ENCODE measurements around the gene SAP25. TPM values are rescaled to one million over a fixed set of nuclear protein-coding genes. Genes with fewer than 3 reads are reported as not detected.

SAP25 gene
- total RNA-seq, 1 donor from 2014 or later, result 13.5 TPM

DNA sequence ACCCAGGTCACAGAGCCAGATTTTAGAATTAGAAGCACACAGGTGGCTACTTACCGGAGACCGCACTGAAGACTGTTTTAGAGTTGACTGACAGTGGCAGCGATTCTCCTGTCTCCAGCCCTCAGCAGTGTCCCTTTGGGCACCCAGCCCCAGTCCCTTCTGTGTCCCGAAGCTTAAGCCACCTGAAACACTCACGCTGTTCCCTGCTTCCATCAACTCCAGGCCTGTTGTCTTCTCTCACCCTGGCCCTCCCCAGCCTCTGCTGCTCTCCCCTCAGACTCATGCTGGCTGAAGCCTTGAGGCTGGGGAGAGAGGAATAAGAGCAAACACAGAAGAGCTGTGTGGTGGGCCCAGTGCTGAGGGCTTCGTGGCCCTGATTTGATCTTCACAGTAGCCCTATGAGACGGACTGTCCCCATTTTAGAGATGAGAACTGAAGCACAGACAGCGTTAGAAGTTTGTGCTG lies 10.6 kb downstream of the SAP25 start:
- H3K27ac Mint-ChIP-seq, result no peak overlapping the region
- H3K9me3 Mint-ChIP-seq, result no peaks in the 10 kb centered on the region
- no peak overlapping the region for H3K4me3 Mint-ChIP-seq
- H3K27me3 Mint-ChIP-seq (ENCODE audit: low read depth), result no peaks in the 10 kb centered on the region
- no peaks in the 10 kb centered on the region for H3K36me3 Mint-ChIP-seq
- TF ChIP-seq, protein P1, sequence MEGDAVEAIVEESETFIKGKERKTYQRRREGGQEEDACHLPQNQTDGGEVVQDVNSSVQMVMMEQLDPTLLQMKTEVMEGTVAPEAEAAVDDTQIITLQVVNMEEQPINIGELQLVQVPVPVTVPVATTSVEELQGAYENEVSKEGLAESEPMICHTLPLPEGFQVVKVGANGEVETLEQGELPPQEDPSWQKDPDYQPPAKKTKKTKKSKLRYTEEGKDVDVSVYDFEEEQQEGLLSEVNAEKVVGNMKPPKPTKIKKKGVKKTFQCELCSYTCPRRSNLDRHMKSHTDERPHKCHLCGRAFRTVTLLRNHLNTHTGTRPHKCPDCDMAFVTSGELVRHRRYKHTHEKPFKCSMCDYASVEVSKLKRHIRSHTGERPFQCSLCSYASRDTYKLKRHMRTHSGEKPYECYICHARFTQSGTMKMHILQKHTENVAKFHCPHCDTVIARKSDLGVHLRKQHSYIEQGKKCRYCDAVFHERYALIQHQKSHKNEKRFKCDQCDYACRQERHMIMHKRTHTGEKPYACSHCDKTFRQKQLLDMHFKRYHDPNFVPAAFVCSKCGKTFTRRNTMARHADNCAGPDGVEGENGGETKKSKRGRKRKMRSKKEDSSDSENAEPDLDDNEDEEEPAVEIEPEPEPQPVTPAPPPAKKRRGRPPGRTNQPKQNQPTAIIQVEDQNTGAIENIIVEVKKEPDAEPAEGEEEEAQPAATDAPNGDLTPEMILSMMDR (IDR thresholded peaks at IDR 0.05; ENCODE audit: unreplicated experiment), result no peak
- no peak for DNase-seq (ENCODE audit: low spot score in 2 of 2, unreplicated experiment in 2 of 2)
- H3K4me1 Mint-ChIP-seq, result peaks cover 9% of the 10 kb centered on the region

DNA sequence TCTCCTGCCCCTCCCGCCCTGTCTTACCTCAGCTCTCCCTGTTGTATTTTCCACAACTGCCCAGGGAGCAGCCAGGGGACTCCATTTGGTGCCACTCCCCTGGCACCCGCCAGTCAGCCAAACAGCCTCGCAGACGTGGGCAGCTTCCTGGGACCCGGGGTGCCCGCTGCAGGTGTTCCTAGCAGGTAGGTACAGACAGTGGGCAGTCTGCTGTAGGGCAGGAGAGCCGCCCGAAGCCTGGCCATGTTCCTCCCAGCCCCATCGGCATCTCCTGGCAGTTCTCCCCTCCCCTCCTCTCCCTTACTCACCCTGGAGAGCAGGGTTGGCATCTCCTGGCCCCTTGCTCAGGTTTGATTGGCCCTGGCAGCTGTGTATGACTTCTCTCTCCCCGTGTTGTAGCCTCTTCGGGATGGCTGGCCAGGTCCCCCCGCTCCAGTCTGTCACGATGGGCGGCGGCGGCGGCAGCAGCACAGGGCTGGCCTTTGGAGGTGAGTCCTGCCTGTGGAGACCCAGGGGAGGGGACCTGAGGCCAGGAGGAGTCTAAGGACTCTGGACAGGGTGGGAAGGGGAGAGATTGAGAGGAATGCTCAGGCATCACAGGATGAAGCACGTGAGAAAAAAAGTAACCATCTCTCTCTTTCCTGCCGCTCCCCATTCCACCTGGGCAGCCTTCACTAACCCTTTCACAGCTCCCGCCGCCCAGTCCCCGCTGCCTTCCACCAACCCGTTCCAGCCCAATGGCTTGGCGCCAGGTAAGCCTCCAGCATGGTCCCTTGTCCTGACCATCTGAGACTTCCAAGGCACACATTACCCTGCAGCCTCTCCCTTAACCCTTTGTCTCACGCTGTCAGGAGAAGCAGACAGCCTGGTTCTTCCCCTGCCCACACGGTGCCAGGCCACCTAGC lies 11.3 kb downstream of the SAP25 start:
- Mint-ChIP-seq H3K27ac (no peak overlapping the region), H3K9me3 (no peaks in the 10 kb centered on the region), H3K27me3 (ENCODE audit: low read depth) (no peaks in the 10 kb centered on the region), H3K36me3 (no peaks in the 10 kb centered on the region), H3K4me3 (no peak overlapping the region), H3K4me1 (peaks cover 6% of the 10 kb centered on the region)
- TF ChIP-seq, protein P1 (IDR thresholded peaks at IDR 0.05; ENCODE audit: unreplicated experiment), result no peak
- DNase-seq (ENCODE audit: low spot score in 2 of 2, unreplicated experiment in 2 of 2), result no peak

DNA sequence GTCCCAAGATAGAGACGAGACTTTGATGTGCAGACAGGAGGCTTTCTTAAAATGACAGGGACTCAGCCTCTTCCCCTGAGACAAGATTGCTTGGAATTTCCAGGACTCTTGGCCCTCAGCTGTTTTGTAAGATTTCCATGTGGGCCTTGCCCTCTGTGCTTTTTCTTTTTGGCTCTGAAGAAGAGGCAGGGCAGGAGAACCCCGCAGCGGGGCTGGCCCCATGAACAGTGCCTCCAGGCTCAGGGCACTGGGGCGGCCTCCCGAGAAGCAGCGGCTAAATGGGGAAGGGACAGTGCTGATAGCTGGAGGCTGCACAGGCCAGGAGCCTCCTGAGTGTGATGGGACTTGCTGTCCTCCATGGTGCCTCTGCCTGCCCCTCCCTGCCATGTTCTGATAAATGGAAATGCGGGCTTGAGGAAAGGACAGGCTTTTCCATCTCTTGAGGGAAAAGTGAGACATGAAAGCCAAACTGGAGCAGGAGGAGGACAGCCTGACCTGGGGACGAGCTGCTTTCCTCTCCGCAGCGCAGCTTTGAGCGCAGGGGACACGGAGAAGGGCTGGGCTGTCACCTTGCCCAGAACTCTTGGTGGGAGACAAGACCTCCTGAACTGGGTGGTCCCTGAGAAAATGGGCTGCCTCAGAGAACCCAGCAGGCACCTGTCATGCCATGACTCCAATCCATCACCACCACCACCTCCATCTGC lies 12.1 kb downstream of the SAP25 start:
- H3K36me3 Mint-ChIP-seq, result peaks cover 2% of the 10 kb centered on the region
- TF ChIP-seq, protein P1 (IDR thresholded peaks at IDR 0.05; ENCODE audit: unreplicated experiment), result no peak
- no peak overlapping the region for H3K27ac Mint-ChIP-seq
- H3K27me3 Mint-ChIP-seq (ENCODE audit: low read depth), result no peaks in the 10 kb centered on the region
- H3K4me3 Mint-ChIP-seq, result no peak overlapping the region
- H3K9me3 Mint-ChIP-seq, result no peaks in the 10 kb centered on the region
- H3K4me1 Mint-ChIP-seq, result peaks cover 2% of the 10 kb centered on the region
- DNase-seq (ENCODE audit: low spot score in 2 of 2, unreplicated experiment in 2 of 2), result no peak

DNA sequence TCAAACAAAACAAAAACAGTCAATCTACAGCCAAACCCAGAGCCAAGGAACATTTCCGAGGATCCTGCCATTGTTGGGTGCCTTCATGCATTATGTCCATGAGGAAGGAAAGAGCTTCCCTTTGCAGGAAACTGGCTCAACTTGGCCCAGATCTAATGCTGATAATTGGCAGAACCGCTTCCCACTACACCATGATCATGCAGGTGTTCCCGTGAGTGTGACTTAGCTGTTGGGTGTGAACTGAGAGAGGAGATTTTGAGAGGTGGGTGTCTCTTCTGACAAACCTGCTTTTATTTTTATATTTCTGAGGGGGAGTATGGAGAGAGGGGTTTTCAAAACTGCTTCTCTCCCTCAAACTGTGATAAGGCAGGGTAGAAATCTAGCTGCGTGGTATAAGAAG lies 14.6 kb downstream of the SAP25 start:
- H3K36me3 Mint-ChIP-seq, result peaks cover 6% of the 10 kb centered on the region
- TF ChIP-seq, protein P1 (IDR thresholded peaks at IDR 0.05; ENCODE audit: unreplicated experiment), result no peak
- no peak overlapping the region for H3K4me3 Mint-ChIP-seq
- no peaks in the 10 kb centered on the region for H3K27me3 Mint-ChIP-seq (ENCODE audit: low read depth)
- DNase-seq (ENCODE audit: low spot score in 2 of 2, unreplicated experiment in 2 of 2), result no peak
- no peak overlapping the region for H3K27ac Mint-ChIP-seq
- no peaks in the 10 kb centered on the region for H3K9me3 Mint-ChIP-seq
- H3K4me1 Mint-ChIP-seq, result no peaks in the 10 kb centered on the region

DNA sequence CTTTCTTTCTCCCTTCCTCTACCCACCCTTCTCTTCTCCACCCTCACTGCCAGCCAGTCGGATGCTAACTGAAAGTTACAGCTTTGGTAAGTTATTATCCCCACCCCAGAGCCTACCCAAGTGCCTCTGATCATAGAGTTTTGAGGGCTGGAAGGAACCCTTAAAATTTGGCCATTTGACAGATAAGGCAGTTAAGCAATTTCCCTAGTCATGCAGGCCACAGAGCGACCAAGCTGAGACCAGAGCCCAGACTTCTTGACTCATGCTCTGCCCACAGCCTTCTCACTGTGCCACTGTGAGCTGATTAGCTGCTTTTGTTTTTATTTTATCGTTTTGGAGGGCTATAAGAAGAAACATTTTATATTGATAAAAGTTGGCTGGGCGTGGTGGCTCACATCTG lies 17.2 kb downstream of the SAP25 start:
- no peak overlapping the region for H3K4me3 Mint-ChIP-seq
- H3K27ac Mint-ChIP-seq, result no peak overlapping the region
- H3K36me3 Mint-ChIP-seq, result peaks cover 16% of the 10 kb centered on the region
- H3K9me3 Mint-ChIP-seq, result no peaks in the 10 kb centered on the region
- no peaks in the 10 kb centered on the region for H3K4me1 Mint-ChIP-seq
- no peaks in the 10 kb centered on the region for H3K27me3 Mint-ChIP-seq (ENCODE audit: low read depth)
- TF ChIP-seq, protein P1 (IDR thresholded peaks at IDR 0.05; ENCODE audit: unreplicated experiment), result no peak
- no peak for DNase-seq (ENCODE audit: low spot score in 2 of 2, unreplicated experiment in 2 of 2)

Data from mesothelial cell of epicardium (in vitro differentiated cells).